H4 (cell line): Measurements from ENCODE around the gene NBPF1. TPM values are rescaled to one million over a fixed set of nuclear protein-coding genes. Genes with fewer than 3 reads are reported as not detected.
"Not testable (repeated sequence)": the region's sequence is repeated elsewhere in the genome, so short reads cannot be mapped to it uniquely, and the experiment has no call there.

Experiments
- DNase-seq: peaks from one replicate; pipeline ENCODE4 v3.0.0-alpha.2; 2015; ENCODE audit warnings: low spot score
- total RNA-seq: library from RNA; depleted of rRNA; stranded (reverse); fragments of >200 nt; shearing (Covaris generic); gene quantifications from 2 replicates; pipeline ENCODE4 v1.2.3, GENCODE V29; 2014; rRNA removed

The NBPF1 gene
- total RNA-seq, result 20.9 and 24.0 TPM in 2 replicates

- DNase-seq, result peak; percentile 94
Measured at GRCh38 chr1:16613185-16614147, at the start of gene NBPF1. Gene NBPF1 (minus strand): TSS chr1:16613564.

- DNase-seq, result not testable (repeated sequence)
Measured at GRCh38 chr1:16658234-16658633, 44.9 kb upstream of the NBPF1 start.

- DNase-seq, result not testable (repeated sequence)
Measured at GRCh38 chr1:16656981-16657683, 43.8 kb upstream of the NBPF1 start.

GRCh38 chr1:16656574-16656973 lies 43.2 kb upstream of the NBPF1 start:
- DNase-seq, result not testable (repeated sequence)

GRCh38 chr1:16651560-16651959 lies 38.2 kb upstream of the NBPF1 start:
- DNase-seq, result not testable (repeated sequence)

GRCh38 chr1:16649960-16650359 lies 36.6 kb upstream of the NBPF1 start:
- not testable (repeated sequence) for DNase-seq

GRCh38 chr1:16649390-16649789 lies 36.0 kb upstream of the NBPF1 start:
- DNase-seq, result not testable (repeated sequence)

DNA sequence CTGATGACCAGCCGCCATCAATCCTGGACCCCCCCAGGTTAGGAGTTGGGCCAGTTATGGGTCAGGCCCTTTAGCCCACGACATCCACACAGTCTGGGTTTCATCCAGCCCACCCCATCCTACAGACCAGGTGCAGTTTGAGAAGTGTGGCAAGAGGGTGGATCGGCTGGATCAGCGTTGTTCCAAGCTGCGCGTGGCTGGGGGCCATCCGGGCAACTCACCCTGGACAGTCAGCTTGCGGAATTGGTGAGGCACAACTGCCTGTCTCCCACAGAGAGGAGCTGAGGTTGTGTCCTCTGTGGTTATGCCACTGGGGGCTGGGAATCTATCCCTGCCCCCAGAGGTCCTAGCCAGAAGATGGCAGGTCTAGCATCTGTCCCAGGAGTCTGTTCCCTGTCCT lies 35.4 kb upstream of the NBPF1 start:
- DNase-seq, result not testable (repeated sequence)

GRCh38 chr1:16648250-16648649 lies 34.9 kb upstream of the NBPF1 start:
- DNase-seq, result not testable (repeated sequence)

- not testable (repeated sequence) for DNase-seq
Measured at GRCh38 chr1:16647179-16648176, 34.1 kb upstream of the NBPF1 start.

GRCh38 chr1:16646716-16647115 lies 33.4 kb upstream of the NBPF1 start:
- DNase-seq, result not testable (repeated sequence)

DNA sequence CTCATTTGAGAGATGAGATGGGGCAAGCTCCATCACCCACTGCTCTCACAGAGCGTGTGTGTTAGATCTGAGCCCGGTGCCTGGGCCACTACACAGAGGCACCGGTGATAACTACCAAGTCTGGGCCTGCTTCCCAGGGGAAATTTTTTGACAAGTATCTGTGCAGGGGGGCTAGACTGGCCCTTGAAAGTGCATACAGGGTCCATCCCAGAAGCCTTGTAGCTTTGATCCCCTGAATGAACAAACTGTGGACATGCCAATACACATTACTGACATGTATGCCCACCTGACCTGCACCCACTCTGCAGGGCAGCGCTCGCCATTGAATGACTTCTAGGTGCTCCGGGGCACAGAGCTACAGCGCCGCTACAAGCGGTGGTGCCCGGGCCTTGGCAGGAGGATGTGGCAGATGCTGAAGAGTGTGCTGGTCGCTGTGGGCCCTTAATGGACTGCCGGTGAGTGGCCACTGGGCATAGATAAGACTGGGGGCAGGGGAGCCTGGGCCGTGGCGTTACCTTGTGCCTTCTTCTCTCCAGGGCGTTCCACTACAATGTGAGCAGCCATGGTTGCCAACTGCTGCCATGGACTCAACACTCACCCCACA lies 32.8 kb upstream of the NBPF1 start:
- not testable (repeated sequence) for DNase-seq

GRCh38 chr1:16645271-16646060 lies 32.1 kb upstream of the NBPF1 start:
- DNase-seq, result not testable (repeated sequence)

GRCh38 chr1:16644482-16645270 lies 31.3 kb upstream of the NBPF1 start:
- DNase-seq, result peak; percentile 95

DNA sequence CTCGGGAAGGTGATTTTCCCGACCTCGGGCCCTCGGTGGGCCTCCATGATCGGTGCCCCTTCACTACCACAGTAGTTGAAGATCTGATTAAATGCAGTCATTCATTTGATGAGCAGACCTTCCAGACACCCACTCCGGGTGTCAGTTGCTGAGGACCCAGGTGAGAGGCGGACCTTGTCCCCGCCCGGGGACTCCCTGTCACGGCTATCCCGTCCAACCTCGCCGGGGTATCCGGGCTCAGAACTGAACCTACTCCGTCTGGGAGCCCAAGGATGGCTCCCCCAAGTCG lies 30.8 kb upstream of the NBPF1 start:
- DNase-seq, result no peak

- DNase-seq, result not testable (repeated sequence)
Measured at GRCh38 chr1:16643476-16644192, 30.3 kb upstream of the NBPF1 start.

DNA sequence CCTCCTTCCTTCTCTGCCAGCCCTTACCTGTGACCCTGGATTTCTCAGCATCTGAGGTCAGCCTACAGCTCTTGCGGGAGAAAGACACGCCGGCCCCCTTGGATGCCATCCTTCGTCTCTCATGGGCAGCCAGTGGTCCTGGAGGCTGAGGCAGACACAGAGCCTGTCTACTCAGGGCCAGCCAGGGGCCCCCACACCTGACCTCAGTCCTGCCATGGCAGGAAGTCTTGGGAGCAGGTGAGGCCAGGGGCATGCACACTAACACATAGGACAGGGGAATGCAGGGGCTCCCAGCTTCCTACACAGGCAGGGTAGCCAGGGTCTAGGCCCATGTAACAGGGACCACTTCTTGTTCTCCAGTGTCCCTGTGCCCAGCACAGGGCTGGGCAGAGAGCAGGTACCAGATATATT lies 29.6 kb upstream of the NBPF1 start:
- DNase-seq, result not testable (repeated sequence)
